ENCODE data around the gene CCL23. TPM values are rescaled to one million over a fixed set of nuclear protein-coding genes. Genes with fewer than 3 reads are reported as not detected.

CCL23 gene
- total RNA-seq, 2 donors from 2014 or later, result not detected

DNA sequence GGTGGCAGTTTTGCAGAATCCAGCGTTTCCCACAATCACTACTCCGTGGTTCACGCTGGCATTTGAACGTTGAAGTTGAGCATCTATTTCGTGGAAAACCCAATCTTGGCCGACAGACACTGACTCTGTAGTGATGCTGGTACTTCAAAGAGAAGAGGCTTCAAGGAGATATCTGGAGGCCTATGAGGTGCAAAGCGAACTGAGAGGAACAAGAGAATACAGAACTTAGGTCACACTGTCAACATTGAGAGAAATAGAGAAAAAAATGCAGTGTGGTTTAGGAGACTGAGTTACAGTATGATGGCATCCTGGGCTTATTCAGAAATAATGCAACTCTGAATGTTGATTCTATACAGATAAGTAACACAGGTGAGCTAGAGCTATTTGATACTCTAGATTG is 52.5 kb downstream of the CCL23 start:
- Histone ChIP-seq H3K27ac (no peak overlapping the region), H3K36me3 (no peaks in the 10 kb centered on the region), H3K4me1 (no peaks in the 10 kb centered on the region), H3K27me3 (no peaks in the 10 kb centered on the region), H3K9me3 (no peaks in the 10 kb centered on the region), H3K4me3 (no peak overlapping the region)
- TF ChIP-seq, protein P1, sequence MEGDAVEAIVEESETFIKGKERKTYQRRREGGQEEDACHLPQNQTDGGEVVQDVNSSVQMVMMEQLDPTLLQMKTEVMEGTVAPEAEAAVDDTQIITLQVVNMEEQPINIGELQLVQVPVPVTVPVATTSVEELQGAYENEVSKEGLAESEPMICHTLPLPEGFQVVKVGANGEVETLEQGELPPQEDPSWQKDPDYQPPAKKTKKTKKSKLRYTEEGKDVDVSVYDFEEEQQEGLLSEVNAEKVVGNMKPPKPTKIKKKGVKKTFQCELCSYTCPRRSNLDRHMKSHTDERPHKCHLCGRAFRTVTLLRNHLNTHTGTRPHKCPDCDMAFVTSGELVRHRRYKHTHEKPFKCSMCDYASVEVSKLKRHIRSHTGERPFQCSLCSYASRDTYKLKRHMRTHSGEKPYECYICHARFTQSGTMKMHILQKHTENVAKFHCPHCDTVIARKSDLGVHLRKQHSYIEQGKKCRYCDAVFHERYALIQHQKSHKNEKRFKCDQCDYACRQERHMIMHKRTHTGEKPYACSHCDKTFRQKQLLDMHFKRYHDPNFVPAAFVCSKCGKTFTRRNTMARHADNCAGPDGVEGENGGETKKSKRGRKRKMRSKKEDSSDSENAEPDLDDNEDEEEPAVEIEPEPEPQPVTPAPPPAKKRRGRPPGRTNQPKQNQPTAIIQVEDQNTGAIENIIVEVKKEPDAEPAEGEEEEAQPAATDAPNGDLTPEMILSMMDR (IDR thresholded peaks at IDR 0.05), result no peak
- DNase-seq (ENCODE audit: low spot score), result peak; percentile 26

- H3K4me3 ChIP-seq, result no peak overlapping the region
- no peaks in the 10 kb centered on the region for H3K9me3 ChIP-seq
- H3K27ac ChIP-seq, result no peak overlapping the region
- TF ChIP-seq, protein P1 (IDR thresholded peaks at IDR 0.05), result no peak
- H3K27me3 ChIP-seq, result no peaks in the 10 kb centered on the region
- H3K36me3 ChIP-seq, result no peaks in the 10 kb centered on the region
- DNase-seq (ENCODE audit: low spot score), result no peak
- no peaks in the 10 kb centered on the region for H3K4me1 ChIP-seq
Observed at GRCh38 chr17:35963663-35964062, 54.1 kb downstream of the CCL23 start.

Other genes starting within 250 kb of the CCL23 start
- gene MMP28, start 222.3 kb downstream of the CCL23 start, total RNA-seq, result 10 to 100 TPM; 10.5 to 14.9 TPM
- gene TAF15, start 208.5 kb downstream of the CCL23 start, total RNA-seq, result 10 to 100 TPM; 25.7 to 31.7 TPM
- gene HEATR9, start 149.1 kb downstream of the CCL23 start, total RNA-seq, result not detected
- 1 to 10 TPM; 1.0 to 3.1 TPM for gene CCL5, start 137.6 kb downstream of the CCL23 start, total RNA-seq
- not detected for gene RDM1, start 87.2 kb downstream of the CCL23 start, total RNA-seq
- gene LYZL6, start 74.3 kb downstream of the CCL23 start, total RNA-seq, result not detected
- not detected for gene CCL16, start 36.5 kb downstream of the CCL23 start, total RNA-seq
- gene CCL14, start 31.2 kb downstream of the CCL23 start, total RNA-seq, result 10 to 100 TPM in 1 of 2 donors, 1 to 10 TPM in 1; 4.1 to 13.0 TPM
- gene CCL15, start 16.4 kb downstream of the CCL23 start, total RNA-seq, result not detected
- 1 to 10 TPM; 1.0 to 3.6 TPM for gene CCL18, start 46.3 kb upstream of the CCL23 start, total RNA-seq
- 1 to 10 TPM; 1.0 to 2.0 TPM for gene CCL3, start 72.2 kb upstream of the CCL23 start, total RNA-seq
- gene CCL4, start 85.9 kb upstream of the CCL23 start, total RNA-seq, result 1 to 10 TPM; 1.7 to 2.8 TPM
- gene TBC1D3B, start 158.7 kb upstream of the CCL23 start, total RNA-seq, result not detected
- gene CCL3L1, start 178.8 kb upstream of the CCL23 start, total RNA-seq, result not detected
- under 1 TPM in 1 of 2 donors, not detected in 1; 0.39 TPM for gene CCL4L2, start 193.1 kb upstream of the CCL23 start, total RNA-seq
- not detected for gene TBC1D3I, start 246.6 kb upstream of the CCL23 start, total RNA-seq

Measured in right atrium auricular region (tissue), 2 donors.